Panc1 (cell line): Measurements from ENCODE around the gene CCDC88A.

ENCODE experiments used
- CTCF ChIP-seq: fragments of 450-650 bp; IDR thresholded peaks from 2 replicates; pipeline ENCODE4 v1.5.1; 2017; ENCODE audit warnings: mild to moderate bottlenecking
- POLR2AphosphoS5 ChIP-seq: IDR thresholded peaks from 2 replicates; pipeline ENCODE4 v1.6.1; 2012; ENCODE audit warnings: mild to moderate bottlenecking, low read depth, low read length, moderate library complexity
- REST ChIP-seq, 2 experiments: IDR thresholded peaks; 2 replicates each; pipeline ENCODE4 v1.6.1; 2011 to 2012; ENCODE audit warnings: low read depth in 2 of 2, control low read depth in 1 of 2, low read length in 1 of 2, mild to moderate bottlenecking in 1 of 2, moderate library complexity in 1 of 2; ENCODE audit not compliant: insufficient read depth in 1 of 2
- TCF7L2 ChIP-seq: IDR thresholded peaks from 2 replicates; pipeline ENCODE4 v1.6.1; 2011; ENCODE audit warnings: mild to moderate bottlenecking, low read depth, low read length, inconsistent platforms

GRCh38 chr2:55421326-55421725 lies 1.7 kb upstream of the CCDC88A start:
- TF ChIP-seq CTCF (no peak), POLR2AphosphoS5 (no peak), TCF7L2 (no peak), REST (IDR thresholded peaks at IDR 0.05; ENCODE audit: insufficient read depth in 1 of 2, low read depth in 2 of 2, low read length in 1 of 2) (no peak)
